BE2C (cell line): Measurements from ENCODE around the gene BAZ1B.
A peak's percentile ranks its signal among the peaks of the same experiment; 100 is the strongest.
"Not testable (repeated sequence)": the region's sequence is repeated elsewhere in the genome, so short reads cannot be mapped to it uniquely, and the experiment has no call there.

ENCODE experiments used
- DNase-seq: peaks from one replicate; pipeline ENCODE4 v3.0.0-alpha.2; 2020
- H3K27me3 ChIP-seq: fragments of 250-450 bp; sonication (Bioruptor Pico); 2 replicates; pipeline ENCODE4 v1.5.1; 2020; ENCODE audit warnings: mild to moderate bottlenecking
- H3K36me3 ChIP-seq: fragments of 250-450 bp; sonication (Bioruptor Pico); 2 replicates; pipeline ENCODE4 v1.5.1; 2020; ENCODE audit warnings: mild to moderate bottlenecking
- H3K4me1 ChIP-seq: fragments of 250-450 bp; sonication (Bioruptor Pico); 2 replicates; pipeline ENCODE4 v1.5.1; 2020
- H3K4me3 ChIP-seq: 2 replicates; pipeline ENCODE4 v1.5.1; 2011; ENCODE audit warnings: low read depth, low read length
- H3K9me3 ChIP-seq: fragments of 250-450 bp; sonication (Bioruptor Pico); 2 replicates; pipeline ENCODE4 v1.5.1; 2020
- CTCF ChIP-seq: IDR thresholded peaks from 2 replicates; pipeline ENCODE4 v1.5.1; 2012; ENCODE audit warnings: mild to moderate bottlenecking, low read depth, low read length

Gene BAZ1B

GRCh38 chr7:73418113-73418703 is 103.9 kb downstream of the BAZ1B start:
- no peak for DNase-seq
- H3K4me3 ChIP-seq, result no peak overlapping the region
- H3K4me1 ChIP-seq, result no peaks in the 10 kb centered on the region
- H3K36me3 ChIP-seq, result no peaks in the 10 kb centered on the region
- no peaks in the 10 kb centered on the region for H3K27me3 ChIP-seq
- no peak for TF ChIP-seq CTCF
- H3K9me3 ChIP-seq, result no peaks in the 10 kb centered on the region

DNA sequence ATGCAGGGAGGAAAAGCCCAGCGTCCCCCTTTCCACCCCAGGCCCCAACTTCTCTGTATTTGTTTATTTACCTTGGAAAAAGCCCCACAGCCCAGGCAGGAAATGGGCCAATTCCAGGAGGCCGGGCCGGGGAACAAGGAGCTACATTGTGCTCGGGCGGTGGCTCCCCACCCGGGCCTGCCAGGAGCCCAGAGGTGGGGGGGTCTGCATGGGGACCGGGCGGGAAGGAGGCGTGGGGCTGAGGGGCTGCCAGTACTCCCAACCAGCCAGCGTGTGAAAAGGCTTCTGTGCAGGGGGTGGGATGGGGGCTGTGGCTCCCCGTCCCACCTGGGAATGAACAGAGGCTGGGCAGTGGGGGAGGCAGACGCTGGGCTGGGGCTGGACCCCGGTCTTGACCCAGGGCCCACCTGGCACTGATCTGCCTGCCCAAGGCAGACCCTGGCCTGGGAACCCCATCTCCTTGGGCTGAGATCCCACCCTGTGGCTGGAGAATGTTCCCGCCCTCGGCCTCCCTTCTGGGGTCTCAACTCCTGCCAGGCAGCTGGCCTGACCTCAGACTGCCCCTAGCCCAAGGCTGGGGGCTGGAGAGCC is 111.5 kb downstream of the BAZ1B start:
- DNase-seq, H3K4me3 ChIP-seq, H3K27me3 ChIP-seq: not testable (repeated sequence)

DNA sequence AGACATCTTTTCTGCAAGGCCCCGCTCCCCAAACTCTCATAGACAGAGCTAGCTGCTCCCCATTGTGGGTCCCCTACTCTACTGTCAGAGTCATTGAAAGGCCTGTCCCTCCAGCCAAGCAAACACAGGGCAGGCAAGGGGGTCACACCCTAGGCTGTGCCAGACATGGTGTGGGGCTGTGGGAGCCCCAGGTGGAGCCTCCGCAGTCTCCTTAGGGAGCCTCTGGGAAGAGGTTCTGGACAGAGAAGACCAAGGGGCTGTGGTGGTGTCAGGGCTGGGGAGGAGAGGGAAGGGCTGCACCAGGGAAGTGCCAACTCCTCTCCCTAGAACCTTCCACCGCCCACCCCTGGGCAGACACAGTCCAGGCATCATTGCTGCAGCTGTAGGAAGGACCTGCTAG is 117.2 kb downstream of the BAZ1B start:
- DNase-seq, H3K36me3 ChIP-seq, H3K4me3 ChIP-seq, H3K9me3 ChIP-seq, H3K27me3 ChIP-seq, H3K4me1 ChIP-seq: not testable (repeated sequence)

More for the DNA sequence above, 111.5 kb downstream of the BAZ1B start:
- H3K9me3 ChIP-seq, H3K4me1 ChIP-seq, H3K36me3 ChIP-seq: not testable (repeated sequence)

DNA sequence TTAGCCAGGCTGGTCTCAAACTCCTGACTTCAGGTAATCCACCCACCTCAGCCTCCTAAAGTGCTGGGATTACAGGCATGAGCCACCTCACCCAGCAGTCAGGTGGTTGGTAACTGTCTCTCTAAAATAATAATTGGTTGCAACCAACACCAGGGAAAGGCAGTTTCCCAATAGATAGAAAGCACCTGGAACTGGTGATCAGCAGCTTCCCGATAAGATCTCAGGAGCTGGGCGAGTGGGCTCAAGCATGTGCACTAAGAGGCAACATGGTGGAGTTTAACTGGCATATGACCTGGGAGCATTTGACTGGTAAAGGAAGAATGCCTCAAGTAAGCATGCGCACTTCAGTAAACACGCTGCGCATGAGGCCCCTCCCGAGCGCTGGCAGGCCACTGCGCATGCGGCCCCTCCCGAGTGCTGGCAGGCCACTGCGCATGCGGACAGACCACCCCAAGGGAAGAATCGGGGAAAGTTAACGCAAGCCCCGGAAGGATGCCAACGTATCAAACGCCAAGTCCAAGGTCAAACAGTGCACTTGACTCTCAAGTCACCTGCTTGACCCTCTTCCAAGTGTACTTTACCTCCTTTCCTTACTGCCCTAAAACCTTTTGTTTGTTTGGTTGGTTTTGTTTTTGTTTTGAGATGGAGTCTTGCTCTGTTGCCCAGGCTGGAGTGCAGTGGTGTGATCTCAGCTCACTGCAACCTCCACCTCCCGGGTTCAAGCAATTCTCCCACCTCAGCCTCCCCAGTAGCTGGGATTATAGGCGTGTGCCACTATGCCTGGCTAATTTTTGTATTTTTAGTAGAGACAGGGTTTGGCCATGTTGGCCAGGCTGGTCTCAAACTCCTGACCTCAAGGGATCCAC is 122.7 kb downstream of the BAZ1B start:
- H3K36me3 ChIP-seq, H3K4me1 ChIP-seq, H3K9me3 ChIP-seq, H3K27me3 ChIP-seq: not testable (repeated sequence)
- peak overlapping the region; percentile 49 for H3K4me3 ChIP-seq
- peak; percentile 94 for DNase-seq

GRCh38 chr7:73397521-73398281 is 124.4 kb downstream of the BAZ1B start:
- no peak overlapping the region for H3K4me3 ChIP-seq
- 0 out of 2 replicates have a peak, but pooled peaks cover 3% of the 10 kb centered on the region for H3K4me1 ChIP-seq
- H3K27me3 ChIP-seq, result no peaks in the 10 kb centered on the region
- no peak for DNase-seq
- no peak for TF ChIP-seq CTCF
- no peaks in the 10 kb centered on the region; the same call in 1 of the 2 replicates for H3K9me3 ChIP-seq
- no peaks in the 10 kb centered on the region for H3K36me3 ChIP-seq

- 0 out of 2 replicates have a peak, but pooled peaks cover 3% of the 10 kb centered on the region for H3K4me1 ChIP-seq
- no peak for TF ChIP-seq CTCF
- H3K27me3 ChIP-seq, result no peaks in the 10 kb centered on the region
- no peak for DNase-seq
- no peak overlapping the region for H3K4me3 ChIP-seq
- no peaks in the 10 kb centered on the region for H3K36me3 ChIP-seq
- H3K9me3 ChIP-seq, result no peaks in the 10 kb centered on the region; the same call in 1 of the 2 replicates
Observed at GRCh38 chr7:73395538-73396503, 126.3 kb downstream of the BAZ1B start.

DNA sequence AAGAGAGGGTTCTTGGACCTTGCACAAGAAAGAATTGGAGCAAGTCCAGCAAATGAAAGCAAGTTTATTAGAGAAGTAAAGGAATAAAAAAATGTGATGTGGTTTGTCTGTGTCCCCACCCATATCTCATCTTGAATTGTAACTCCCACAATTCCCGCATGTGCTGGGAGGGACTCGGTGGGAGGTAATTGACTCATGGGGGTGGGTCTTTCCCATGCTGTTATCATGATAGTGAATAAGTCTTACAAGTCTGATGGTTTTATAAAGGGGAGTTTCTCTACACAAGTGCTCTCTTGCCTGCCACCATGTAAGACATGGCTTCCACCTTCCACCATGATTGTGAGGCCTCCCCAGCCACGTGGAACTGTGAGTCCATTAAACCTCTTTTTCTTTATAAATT is 127.7 kb downstream of the BAZ1B start:
- no peaks in the 10 kb centered on the region; the same call in 1 of the 2 replicates for H3K9me3 ChIP-seq
- no peak for DNase-seq
- H3K4me1 ChIP-seq, result no peaks in the 10 kb centered on the region
- H3K4me3 ChIP-seq, result no peak overlapping the region
- H3K27me3 ChIP-seq, result no peaks in the 10 kb centered on the region
- no peak for TF ChIP-seq CTCF
- no peaks in the 10 kb centered on the region for H3K36me3 ChIP-seq
